Activated CD4-positive, alpha-beta memory T cell treated with anti-CD3 and anti-CD28 coated beads for 36 hours (primary cell): ENCODE data around the gene UNC93B1. TPM values are rescaled to one million over a fixed set of nuclear protein-coding genes. Genes with fewer than 3 reads are reported as not detected.

ENCODE experiments used
- CTCF ChIA-PET: fragments of 350-600 bp; sonication (Branson Sonifier 250); formaldehyde crosslinking; loops from one replicate; lab custom pipeline; 2021; ENCODE audit warnings: antibody characterized with exemption, inconsistent platforms; lab: Charles Lee
- POLR2A ChIA-PET: fragments of 350-600 bp; sonication (Branson Sonifier 250); formaldehyde crosslinking; loops from one replicate; lab custom pipeline; 2021; ENCODE audit warnings: antibody characterized with exemption; lab: Charles Lee
- DNase-seq: peaks from one replicate; pipeline ENCODE4 v3.0.0-alpha.2; 2020
- H3K27ac Mint-ChIP-seq: one replicate; pipeline ENCODE4 v1.8.0; 2021; ENCODE audit warnings: mixed read lengths
- H3K27me3 Mint-ChIP-seq: one replicate; pipeline ENCODE4 v1.8.0; 2021; ENCODE audit warnings: mixed read lengths
- H3K36me3 Mint-ChIP-seq: one replicate; pipeline ENCODE4 v1.8.0; 2021; ENCODE audit warnings: mixed read lengths
- H3K4me1 Mint-ChIP-seq: one replicate; pipeline ENCODE4 v1.8.0; 2021; ENCODE audit warnings: low read depth, mixed read lengths
- H3K4me3 Mint-ChIP-seq: one replicate; pipeline ENCODE4 v1.8.0; 2021; ENCODE audit warnings: mild to moderate bottlenecking, mixed read lengths
- H3K9me3 Mint-ChIP-seq: one replicate; pipeline ENCODE4 v1.8.0; 2021; ENCODE audit warnings: mixed read lengths
- intact Hi-C: fragments of 100-400 bp; cut with micrococcal nuclease; formaldehyde crosslinking; loops from one replicate; pipeline ENCODE4 v1.15.1; 2023
- total RNA-seq, 2 experiments: library from RNA; stranded (reverse); gene quantifications; one replicate each; pipeline ENCODE4 v1.2.3, GENCODE V29; 2021

The UNC93B1 gene
- total RNA-seq, 2 experiments from 2014 or later, result 20.0 to 21.5 TPM

GRCh38 chr11:68038226-68038717, 34.4 kb upstream of the UNC93B1 start:
- peak overlapping the region; percentile 89 for H3K27ac Mint-ChIP-seq
- H3K27me3 Mint-ChIP-seq, result no peaks in the 10 kb centered on the region
- H3K36me3 Mint-ChIP-seq, result peaks cover 5% of the 10 kb centered on the region
- H3K4me3 Mint-ChIP-seq, result peak overlapping the region; percentile 91
- CTCF ChIA-PET, result no interaction called here
- POLR2A ChIA-PET, result no interaction called here
- H3K4me1 Mint-ChIP-seq, result peaks cover 16% of the 10 kb centered on the region
- intact Hi-C loops, result loop anchor here (5.0 kb wide), 1 partner anchor 36 kb away; the partner anchor contains the start of gene UNC93B1
- no peak for DNase-seq
- no peaks in the 10 kb centered on the region for H3K9me3 Mint-ChIP-seq

- peak overlapping the region; percentile 26 for H3K4me3 Mint-ChIP-seq
- intact Hi-C loops, result loop anchor here (5.0 kb wide), 1 partner anchor 35 kb away; the partner anchor contains the start of gene UNC93B1
- H3K27ac Mint-ChIP-seq, result peak overlapping the region; percentile 87
- CTCF ChIA-PET, result interaction anchor here (0.9 kb wide), 1 partner anchor 171 kb away, joined by 3 read pairs; no protein-coding TSS in a partner anchor
- no peak for DNase-seq
- H3K4me1 Mint-ChIP-seq, result peaks cover 16% of the 10 kb centered on the region
- H3K36me3 Mint-ChIP-seq, result peaks cover 5% of the 10 kb centered on the region
- no peaks in the 10 kb centered on the region for H3K27me3 Mint-ChIP-seq
- POLR2A ChIA-PET, result no interaction called here
- no peaks in the 10 kb centered on the region for H3K9me3 Mint-ChIP-seq
These were observed 33.7 kb upstream of the UNC93B1 start for GRCh38 chr11:68037411-68038225.

GRCh38 chr11:68036717-68037239, 32.9 kb upstream of the UNC93B1 start:
- Mint-ChIP-seq H3K4me3 (no peak overlapping the region), H3K9me3 (no peaks in the 10 kb centered on the region), H3K4me1 (peaks cover 17% of the 10 kb centered on the region), H3K36me3 (peaks cover 3% of the 10 kb centered on the region), H3K27me3 (no peaks in the 10 kb centered on the region), H3K27ac (peak overlapping the region; percentile 87)
- DNase-seq, result peak; percentile 60
- ChIA-PET CTCF (interaction anchor here (0.9 kb wide), 1 partner anchor 172 kb away, joined by 3 read pairs; no protein-coding TSS in a partner anchor), POLR2A (no interaction called here)
- intact Hi-C loops, result loop anchor here (5.0 kb wide), 1 partner anchor 34 kb away; the partner anchor contains the start of gene UNC93B1

- Mint-ChIP-seq H3K27ac (peak overlapping the region; percentile 87), H3K9me3 (no peaks in the 10 kb centered on the region), H3K4me1 (peaks cover 19% of the 10 kb centered on the region), H3K36me3 (peaks cover 6% of the 10 kb centered on the region), H3K27me3 (no peaks in the 10 kb centered on the region), H3K4me3 (no peak overlapping the region)
- no peak for DNase-seq
- ChIA-PET POLR2A (no interaction called here), CTCF (no interaction called here)
- intact Hi-C loops, result loop anchor here (5.0 kb wide), 1 partner anchor 34 kb away; the partner anchor contains the start of gene UNC93B1
These were observed 32.3 kb upstream of the UNC93B1 start for GRCh38 chr11:68036141-68036716.

GRCh38 chr11:68035266-68035876, 31.5 kb upstream of the UNC93B1 start:
- intact Hi-C loops, result loop anchor here (5.0 kb wide), 1 partner anchor 33 kb away; the partner anchor contains the start of gene UNC93B1
- H3K36me3 Mint-ChIP-seq, result peaks cover 6% of the 10 kb centered on the region
- CTCF ChIA-PET, result no interaction called here
- no peak overlapping the region for H3K27ac Mint-ChIP-seq
- no peaks in the 10 kb centered on the region for H3K27me3 Mint-ChIP-seq
- no peak overlapping the region for H3K4me3 Mint-ChIP-seq
- H3K9me3 Mint-ChIP-seq, result no peaks in the 10 kb centered on the region
- H3K4me1 Mint-ChIP-seq, result peaks cover 19% of the 10 kb centered on the region
- no peak for DNase-seq
- POLR2A ChIA-PET, result no interaction called here

GRCh38 chr11:68033708-68034045, 29.8 kb upstream of the UNC93B1 start:
- intact Hi-C loops, result no loop called here
- H3K4me3 Mint-ChIP-seq, result no peak overlapping the region

GRCh38 chr11:68032997-68033707, 29.3 kb upstream of the UNC93B1 start:
- Mint-ChIP-seq H3K4me1 (peaks cover 35% of the 10 kb centered on the region), H3K9me3 (no peaks in the 10 kb centered on the region), H3K4me3 (no peak overlapping the region), H3K27ac (no peak overlapping the region), H3K36me3 (peaks cover 2% of the 10 kb centered on the region), H3K27me3 (no peaks in the 10 kb centered on the region)
- POLR2A ChIA-PET, result no interaction called here
- CTCF ChIA-PET, result no interaction called here
- intact Hi-C loops, result no loop called here
- DNase-seq, result no peak

More at GRCh38 chr11:68033708-68034045, 29.8 kb upstream of the UNC93B1 start:
- H3K9me3 Mint-ChIP-seq, result no peaks in the 10 kb centered on the region
- peaks cover 2% of the 10 kb centered on the region for H3K36me3 Mint-ChIP-seq
- H3K27me3 Mint-ChIP-seq, result no peaks in the 10 kb centered on the region
- no peak overlapping the region for H3K27ac Mint-ChIP-seq
- POLR2A ChIA-PET, result no interaction called here
- DNase-seq, result no peak
- H3K4me1 Mint-ChIP-seq, result peaks cover 33% of the 10 kb centered on the region
- CTCF ChIA-PET, result no interaction called here

GRCh38 chr11:68032003-68032402, 28.1 kb upstream of the UNC93B1 start:
- ChIA-PET CTCF (interaction anchor here (1.2 kb wide), 1 partner anchor 8 kb away, joined by 3 read pairs; no protein-coding TSS in a partner anchor), POLR2A (no interaction called here)
- intact Hi-C loops, result no loop called here

GRCh38 chr11:68031144-68031464, 27.2 kb upstream of the UNC93B1 start:
- Mint-ChIP-seq H3K36me3 (peaks cover 2% of the 10 kb centered on the region), H3K27me3 (no peaks in the 10 kb centered on the region), H3K27ac (peak overlapping the region; percentile 88), H3K4me1 (peaks cover 27% of the 10 kb centered on the region), H3K4me3 (peak overlapping the region; percentile 99), H3K9me3 (no peaks in the 10 kb centered on the region)
- DNase-seq, result peak; percentile 33
- intact Hi-C loops, result loop anchor here (2.0 kb wide), 1 partner anchor 176 kb away; no protein-coding TSS in a partner anchor
- POLR2A ChIA-PET, result interaction anchor here (2.1 kb wide), 1 partner anchor 9 kb away, joined by 20 read pairs; the partner anchor contains the start of gene TCIRG1
- CTCF ChIA-PET, result interaction anchor here (1.2 kb wide), 1 partner anchor 9 kb away, joined by 3 read pairs; no protein-coding TSS in a partner anchor

More at GRCh38 chr11:68032003-68032402, 28.1 kb upstream of the UNC93B1 start:
- Mint-ChIP-seq H3K4me1 (peaks cover 32% of the 10 kb centered on the region), H3K36me3 (peaks cover 2% of the 10 kb centered on the region), H3K27me3 (no peaks in the 10 kb centered on the region), H3K9me3 (no peaks in the 10 kb centered on the region), H3K4me3 (peak overlapping the region; percentile 99), H3K27ac (peak overlapping the region; percentile 88)
- no peak for DNase-seq

- Mint-ChIP-seq H3K27me3 (no peaks in the 10 kb centered on the region), H3K27ac (peak within 1 kb of the TSS; percentile 88), H3K4me3 (peak within 1 kb of the TSS; percentile 99), H3K4me1 (peaks cover 27% of the 10 kb centered on the region), H3K9me3 (no peaks in the 10 kb centered on the region), H3K36me3 (peaks cover 2% of the 10 kb centered on the region)
- intact Hi-C loops, result loop anchor here (1.0 to 2.0 kb wide), 2 partner anchors 10 to 176 kb away; no protein-coding TSS in a partner anchor
- ChIA-PET POLR2A (interaction anchor here (2.1 kb wide), 1 partner anchor 10 kb away, joined by 20 read pairs; the partner anchor contains the start of gene TCIRG1), CTCF (interaction anchor here (1.2 kb wide), 1 partner anchor 9 kb away, joined by 3 read pairs; no protein-coding TSS in a partner anchor)
- peak; percentile 98 for DNase-seq
These were observed 26.6 kb upstream of the UNC93B1 start, which contains the start of gene NDUFS8 for GRCh38 chr11:68030318-68031143. Gene NDUFS8, plus strand, starts transcription at chr11:68030681. Its CDS starts 1,471 bp downstream, at chr11:68032152.
